Smooth muscle cell (in vitro differentiated cells): ENCODE data around the gene SLC48A1. TPM values are rescaled to one million over a fixed set of nuclear protein-coding genes. Genes with fewer than 3 reads are reported as not detected.
A peak's percentile ranks its signal among the peaks of the same experiment; 100 is the strongest.

ENCODE experiments used
- DNase-seq: peaks from one replicate; lab custom pipeline; 2025; ENCODE audit not compliant: unreplicated experiment; lab: John Stamatoyannopoulos, UW
- H2AFZ ChIP-seq: fragments of 200-600 bp; sonication (generic); 2 replicates; pipeline ENCODE4 v1.6.0; 2016; ENCODE audit warnings: antibody characterized with exemption, low read depth, mild to moderate bottlenecking
- H3F3A ChIP-seq: fragments of 200-600 bp; sonication (generic); 2 replicates; pipeline ENCODE4 v1.6.0; 2017; ENCODE audit warnings: antibody characterized with exemption, low read depth
- H3K27ac ChIP-seq: fragments of 200-600 bp; sonication (generic); 2 replicates; pipeline ENCODE4 v1.5.1; 2016; ENCODE audit warnings: low read depth, mild to moderate bottlenecking
- H3K27me3 ChIP-seq: fragments of 200-600 bp; sonication (generic); 2 replicates; pipeline ENCODE4 v1.6.1; 2016; ENCODE audit warnings: low read depth, mild to moderate bottlenecking
- H3K36me3 ChIP-seq: fragments of 200-600 bp; sonication (generic); 2 replicates; pipeline ENCODE4 v1.5.1; 2016; ENCODE audit warnings: low read depth
- H3K4me1 ChIP-seq: fragments of 200-600 bp; sonication (generic); 2 replicates; pipeline ENCODE4 v1.5.1; 2016; ENCODE audit warnings: low read depth
- H3K4me2 ChIP-seq: fragments of 200-600 bp; sonication (generic); 2 replicates; pipeline ENCODE4 v1.6.0; 2016; ENCODE audit warnings: mild to moderate bottlenecking
- H3K4me3 ChIP-seq: fragments of 200-600 bp; sonication (generic); 2 replicates; pipeline ENCODE4 v1.5.1; 2016; ENCODE audit warnings: mild to moderate bottlenecking
- H3K79me2 ChIP-seq: fragments of 200-600 bp; sonication (generic); 2 replicates; pipeline ENCODE4 v1.6.0; 2016; ENCODE audit warnings: low read depth, mild to moderate bottlenecking
- H3K9ac ChIP-seq: fragments of 200-600 bp; sonication (generic); 2 replicates; pipeline ENCODE4 v1.6.0; 2016; ENCODE audit warnings: low read depth
- H3K9me3 ChIP-seq: fragments of 200-600 bp; sonication (generic); replicated peaks from 2 replicates; pipeline ENCODE4 v1.5.1; 2016; ENCODE audit warnings: low read depth
- H4K20me1 ChIP-seq: fragments of 200-600 bp; sonication (generic); 2 replicates; pipeline ENCODE4 v1.6.0; 2016; ENCODE audit warnings: low read depth
- CTCF ChIP-seq: fragments of 200-600 bp; sonication (generic); IDR thresholded peaks from 2 replicates; pipeline ENCODE4 v1.5.1; 2017; ENCODE audit warnings: borderline replicate concordance, mild to moderate bottlenecking, antibody characterized with exemption; ENCODE audit not compliant: insufficient read depth, poor library complexity, severe bottlenecking
- WGBS: methylation state at CpG from one replicate; pipeline ENCODE4 v1.1.7; 2016; ENCODE audit warnings: low lambda C conversion rate; 5-methylcytosine and 5-hydroxymethylcytosine counted together
- polyA plus RNA-seq: library from polyadenylated mRNA; unstranded; fragments of >200 nt; fragmentation: Nextera tagmentation; extraction: Ambion mirVana; gene quantifications from 2 replicates; pipeline ENCODE4 v1.2.1, GENCODE V29; 2016
- total RNA-seq: library from RNA; depleted of rRNA; stranded (reverse); fragments of >200 nt; gene quantifications from 2 replicates; pipeline ENCODE4 v1.2.3, GENCODE V29; 2014

SLC48A1 gene
- total and polyA plus RNA-seq, 2 experiments from 2014 or later = 6.2 to 11.4 TPM

GRCh38 chr12:47803191-47803875, 30.3 kb downstream of the SLC48A1 start:
- no peak overlapping the region for H3K27ac ChIP-seq
- TF ChIP-seq CTCF = no peak
- no peaks in the 10 kb centered on the region for H3K9me3 ChIP-seq
- H3K27me3 ChIP-seq = no peaks in the 10 kb centered on the region
- no peaks in the 10 kb centered on the region for H3F3A ChIP-seq
- H3K4me2 ChIP-seq = no peak overlapping the region
- H3K4me1 ChIP-seq = peaks cover 9% of the 10 kb centered on the region
- H3K36me3 ChIP-seq = no peaks in the 10 kb centered on the region
- WGBS = 94% methylated on average over 12 of the region's 12 CpGs
- DNase-seq = no peak
- no peak overlapping the region for H3K9ac ChIP-seq
- peaks cover 83% of the 10 kb centered on the region for H3K79me2 ChIP-seq
- H4K20me1 ChIP-seq = peaks cover 100% of the 10 kb centered on the region
- no peak overlapping the region for H3K4me3 ChIP-seq
- H2AFZ ChIP-seq = no peak overlapping the region

GRCh38 chr12:47804171-47804570, 31.1 kb downstream of the SLC48A1 start:
- Histone ChIP-seq H3K36me3 (no peaks in the 10 kb centered on the region), H3K4me3 (no peak overlapping the region), H3F3A (no peaks in the 10 kb centered on the region), H4K20me1 (peaks cover 100% of the 10 kb centered on the region), H3K9ac (no peak overlapping the region), H2AFZ (no peak overlapping the region), H3K27me3 (no peaks in the 10 kb centered on the region), H3K4me2 (no peak overlapping the region), H3K4me1 (peaks cover 14% of the 10 kb centered on the region), H3K79me2 (peaks cover 92% of the 10 kb centered on the region), H3K27ac (no peak overlapping the region), H3K9me3 (no peaks in the 10 kb centered on the region)
- TF ChIP-seq CTCF = no peak
- DNase-seq = no peak
- WGBS = 93% methylated on average over 8 of the region's 8 CpGs

- no peak for DNase-seq
- peaks cover 22% of the 10 kb centered on the region for H3K4me1 ChIP-seq
- H3K4me3 ChIP-seq = no peak overlapping the region
- no peak overlapping the region for H3K9ac ChIP-seq
- peaks cover 97% of the 10 kb centered on the region for H3K79me2 ChIP-seq
- no peak for TF ChIP-seq CTCF
- peak overlapping the region; percentile 17 for H3K27ac ChIP-seq
- peaks cover 94% of the 10 kb centered on the region for H4K20me1 ChIP-seq
- no peaks in the 10 kb centered on the region for H3K36me3 ChIP-seq
- no peak overlapping the region for H3K4me2 ChIP-seq
- no peak overlapping the region for H2AFZ ChIP-seq
- peaks cover 10% of the 10 kb centered on the region for H3F3A ChIP-seq
- no peaks in the 10 kb centered on the region for H3K9me3 ChIP-seq
- WGBS = 43% methylated on average over 2 of the region's 2 CpGs
- H3K27me3 ChIP-seq = no peaks in the 10 kb centered on the region
Observed at GRCh38 chr12:47805417-47805816, 32.4 kb downstream of the SLC48A1 start.

GRCh38 chr12:47807338-47807737, 34.3 kb downstream of the SLC48A1 start:
- peak overlapping the region; percentile 77 for H3K4me2 ChIP-seq
- H3K9me3 ChIP-seq = no peaks in the 10 kb centered on the region
- peak overlapping the region; percentile 95 for H3K27ac ChIP-seq
- 67% methylated on average over 5 of the region's 5 CpGs for WGBS
- peak overlapping the region; percentile 7 for H3K9ac ChIP-seq
- H3K79me2 ChIP-seq = peaks cover 94% of the 10 kb centered on the region
- peaks cover 25% of the 10 kb centered on the region for H3F3A ChIP-seq
- H3K4me3 ChIP-seq = no peak overlapping the region
- no peak for TF ChIP-seq CTCF
- peaks cover 92% of the 10 kb centered on the region for H4K20me1 ChIP-seq
- no peaks in the 10 kb centered on the region for H3K27me3 ChIP-seq
- peaks cover 40% of the 10 kb centered on the region for H3K4me1 ChIP-seq
- DNase-seq = no peak
- H2AFZ ChIP-seq = no peak overlapping the region
- H3K36me3 ChIP-seq = no peaks in the 10 kb centered on the region
